ENCODE data around the gene CSDE1.

The CSDE1 gene

GRCh38 chr1:114702737-114703136 is 55.0 kb downstream of the CSDE1 start:
- DNase-seq (ENCODE audit: low read depth, low spot score): no peak

GRCh38 chr1:114701931-114702330 is 55.9 kb downstream of the CSDE1 start:
- DNase-seq (ENCODE audit: low read depth, low spot score): no peak

- DNase-seq (ENCODE audit: low read depth, low spot score): no peak
Measured at GRCh38 chr1:114700036-114700600, 57.7 kb downstream of the CSDE1 start.

- no peak for DNase-seq (ENCODE audit: low read depth, low spot score)
Measured at GRCh38 chr1:114696810-114697209, 61.0 kb downstream of the CSDE1 start.

- DNase-seq (ENCODE audit: low read depth, low spot score): no peak
Measured at GRCh38 chr1:114695430-114696058, 62.2 kb downstream of the CSDE1 start, which contains the start of gene AMPD1. Gene AMPD1 (minus strand): TSS chr1:114695546. CDS start chr1:114695471, 75 bp downstream.

- no peak for DNase-seq (ENCODE audit: low read depth, low spot score)
Measured at GRCh38 chr1:114694540-114695310, 63.1 kb downstream of the CSDE1 start.

GRCh38 chr1:114692947-114693346 is 64.8 kb downstream of the CSDE1 start:
- DNase-seq (ENCODE audit: low read depth, low spot score): no peak

GRCh38 chr1:114691061-114691460 is 66.7 kb downstream of the CSDE1 start:
- no peak for DNase-seq (ENCODE audit: low read depth, low spot score)

- DNase-seq (ENCODE audit: low read depth, low spot score): no peak
Measured at GRCh38 chr1:114690148-114690547, 67.6 kb downstream of the CSDE1 start.

- DNase-seq (ENCODE audit: low read depth, low spot score): no peak
Measured at GRCh38 chr1:114688526-114688925, 69.3 kb downstream of the CSDE1 start.

GRCh38 chr1:114685851-114686250 is 71.9 kb downstream of the CSDE1 start:
- no peak for DNase-seq (ENCODE audit: low read depth, low spot score)

GRCh38 chr1:114677691-114678090 is 80.1 kb downstream of the CSDE1 start:
- no peak for DNase-seq (ENCODE audit: low read depth, low spot score)

- DNase-seq (ENCODE audit: low read depth, low spot score): no peak
Measured at GRCh38 chr1:114676115-114676514, 81.7 kb downstream of the CSDE1 start.

- no peak for DNase-seq (ENCODE audit: low read depth, low spot score)
Measured at GRCh38 chr1:114671939-114672275, 85.9 kb downstream of the CSDE1 start.

- no peak for DNase-seq (ENCODE audit: low read depth, low spot score)
Measured at GRCh38 chr1:114671011-114671938, 86.5 kb downstream of the CSDE1 start.

- peak; percentile 64 for DNase-seq (ENCODE audit: low read depth, low spot score)
Measured at GRCh38 chr1:114670083-114671010, 87.4 kb downstream of the CSDE1 start.

GRCh38 chr1:114669562-114670082 is 88.2 kb downstream of the CSDE1 start, which contains the start of gene DENND2C:
Gene DENND2C (minus strand): TSS chr1:114670049. CDS start chr1:114625984, 44,065 bp downstream.
- no peak for DNase-seq (ENCODE audit: low read depth, low spot score)

- DNase-seq (ENCODE audit: low read depth, low spot score): no peak
Measured at GRCh38 chr1:114668784-114669561, 88.8 kb downstream of the CSDE1 start.

- DNase-seq (ENCODE audit: low read depth, low spot score): no peak
Measured at GRCh38 chr1:114668373-114668772, 89.4 kb downstream of the CSDE1 start.

GRCh38 chr1:114666954-114667353 is 90.8 kb downstream of the CSDE1 start:
- DNase-seq (ENCODE audit: low read depth, low spot score): no peak
